ENCODE results near the gene ADCK1. TPM values are rescaled to one million over a fixed set of nuclear protein-coding genes. Genes with fewer than 3 reads are reported as not detected.
A peak's percentile ranks its signal among the peaks of the same experiment; 100 is the strongest.

Gene ADCK1
- total RNA-seq, 2 donors from 2014 or later, result 2.6 to 26.4 TPM

DNA sequence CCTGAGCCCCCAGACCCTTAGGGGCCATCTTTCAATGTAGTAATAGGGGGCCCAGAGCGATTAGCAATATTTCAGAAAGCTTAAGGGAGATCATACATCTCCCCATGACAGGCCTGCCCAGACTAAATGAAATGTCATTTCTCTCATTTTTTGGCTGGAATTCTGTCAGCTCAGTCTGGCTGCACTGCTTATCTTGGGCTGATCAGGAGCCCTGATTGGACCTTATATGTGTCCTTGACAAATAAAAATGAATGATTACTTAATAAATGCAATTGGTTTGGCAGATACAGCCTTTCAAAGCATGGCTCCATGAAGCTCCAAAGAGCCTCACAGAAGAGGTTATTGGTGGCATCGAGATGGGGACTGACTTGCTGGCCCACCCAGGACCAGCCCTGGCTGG is 121.9 kb downstream of the ADCK1 start:
- Histone ChIP-seq H3K4me3 (no peak overlapping the region), H3K27ac (no peak overlapping the region), H3K4me1 (no peaks in the 10 kb centered on the region), H3K36me3 (replicated peaks in 1 of 2; ENCODE audit: insufficient read depth in 1 of 2, low read depth in 2 of 2) (no peaks in the 10 kb centered on the region), H3K9me3 (no peaks in the 10 kb centered on the region), H3K27me3 (no peaks in the 10 kb centered on the region)
- ATAC-seq (no peak), DNase-seq (no peak)
- no peak for TF ChIP-seq POLR2A (IDR thresholded peaks at IDR 0.05)
- TF ChIP-seq, protein P1, sequence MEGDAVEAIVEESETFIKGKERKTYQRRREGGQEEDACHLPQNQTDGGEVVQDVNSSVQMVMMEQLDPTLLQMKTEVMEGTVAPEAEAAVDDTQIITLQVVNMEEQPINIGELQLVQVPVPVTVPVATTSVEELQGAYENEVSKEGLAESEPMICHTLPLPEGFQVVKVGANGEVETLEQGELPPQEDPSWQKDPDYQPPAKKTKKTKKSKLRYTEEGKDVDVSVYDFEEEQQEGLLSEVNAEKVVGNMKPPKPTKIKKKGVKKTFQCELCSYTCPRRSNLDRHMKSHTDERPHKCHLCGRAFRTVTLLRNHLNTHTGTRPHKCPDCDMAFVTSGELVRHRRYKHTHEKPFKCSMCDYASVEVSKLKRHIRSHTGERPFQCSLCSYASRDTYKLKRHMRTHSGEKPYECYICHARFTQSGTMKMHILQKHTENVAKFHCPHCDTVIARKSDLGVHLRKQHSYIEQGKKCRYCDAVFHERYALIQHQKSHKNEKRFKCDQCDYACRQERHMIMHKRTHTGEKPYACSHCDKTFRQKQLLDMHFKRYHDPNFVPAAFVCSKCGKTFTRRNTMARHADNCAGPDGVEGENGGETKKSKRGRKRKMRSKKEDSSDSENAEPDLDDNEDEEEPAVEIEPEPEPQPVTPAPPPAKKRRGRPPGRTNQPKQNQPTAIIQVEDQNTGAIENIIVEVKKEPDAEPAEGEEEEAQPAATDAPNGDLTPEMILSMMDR (IDR thresholded peaks at IDR 0.05), result no peak
- intact Hi-C loops (cut with DNase I), result no loop called here
- WGBS, 2 donors, result 82 to 85% methylated on average over 2 of the region's 2 CpGs

DNA sequence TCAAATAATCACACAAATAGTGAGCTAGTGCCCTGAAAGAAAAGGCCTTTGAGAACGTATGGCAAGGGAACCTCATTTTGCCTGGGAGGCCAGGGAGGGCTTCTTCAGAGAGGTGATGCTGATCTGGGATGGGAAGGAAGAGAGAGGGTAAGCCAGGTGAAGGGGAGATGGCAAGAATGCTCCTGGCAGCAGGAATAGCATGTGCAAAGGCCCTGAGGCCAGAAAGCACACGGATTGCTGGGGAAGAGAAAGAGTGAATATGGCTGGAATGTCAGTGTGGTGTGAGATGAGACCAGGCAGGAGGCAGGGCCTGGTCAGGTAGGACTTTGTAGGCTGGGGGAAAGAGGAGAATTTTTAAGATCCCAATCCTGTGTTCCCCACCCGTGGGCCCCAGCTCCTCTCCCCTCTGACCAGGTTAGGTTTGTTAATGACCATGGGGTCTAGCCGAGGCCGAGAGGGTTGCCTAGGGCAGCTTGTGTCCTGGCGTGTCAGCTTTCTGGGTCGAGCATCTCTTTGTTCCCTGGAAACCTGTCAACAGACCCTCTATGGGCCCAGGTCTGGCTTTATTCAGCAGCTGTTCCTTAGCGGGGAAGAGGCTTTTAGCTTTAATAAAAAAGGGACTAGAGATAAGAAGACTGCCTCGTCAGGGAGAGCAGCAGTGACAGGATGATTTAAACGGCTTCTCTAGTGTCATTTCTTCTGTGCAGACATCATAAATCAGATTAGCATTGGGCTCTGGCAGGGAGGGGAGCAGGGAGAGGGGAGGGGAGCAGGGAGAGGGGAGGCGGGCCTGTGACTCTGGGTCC is 123.4 kb downstream of the ADCK1 start:
- ATAC-seq, result no peak
- Histone ChIP-seq H3K27ac (no peak overlapping the region), H3K9me3 (no peaks in the 10 kb centered on the region), H3K27me3 (no peaks in the 10 kb centered on the region), H3K4me1 (no peaks in the 10 kb centered on the region), H3K36me3 (replicated peaks in 1 of 2; ENCODE audit: insufficient read depth in 1 of 2, low read depth in 2 of 2) (no peaks in the 10 kb centered on the region), H3K4me3 (no peak overlapping the region)
- WGBS, 2 donors, result 87 to 93% methylated on average over 11 of the region's 11 CpGs
- peak in 1 of 4 donors; percentile 3 for DNase-seq
- intact Hi-C loops (cut with DNase I), result no loop called here
- TF ChIP-seq POLR2A (IDR thresholded peaks at IDR 0.05), result no peak
- TF ChIP-seq, protein P1 (IDR thresholded peaks at IDR 0.05), result no peak

DNA sequence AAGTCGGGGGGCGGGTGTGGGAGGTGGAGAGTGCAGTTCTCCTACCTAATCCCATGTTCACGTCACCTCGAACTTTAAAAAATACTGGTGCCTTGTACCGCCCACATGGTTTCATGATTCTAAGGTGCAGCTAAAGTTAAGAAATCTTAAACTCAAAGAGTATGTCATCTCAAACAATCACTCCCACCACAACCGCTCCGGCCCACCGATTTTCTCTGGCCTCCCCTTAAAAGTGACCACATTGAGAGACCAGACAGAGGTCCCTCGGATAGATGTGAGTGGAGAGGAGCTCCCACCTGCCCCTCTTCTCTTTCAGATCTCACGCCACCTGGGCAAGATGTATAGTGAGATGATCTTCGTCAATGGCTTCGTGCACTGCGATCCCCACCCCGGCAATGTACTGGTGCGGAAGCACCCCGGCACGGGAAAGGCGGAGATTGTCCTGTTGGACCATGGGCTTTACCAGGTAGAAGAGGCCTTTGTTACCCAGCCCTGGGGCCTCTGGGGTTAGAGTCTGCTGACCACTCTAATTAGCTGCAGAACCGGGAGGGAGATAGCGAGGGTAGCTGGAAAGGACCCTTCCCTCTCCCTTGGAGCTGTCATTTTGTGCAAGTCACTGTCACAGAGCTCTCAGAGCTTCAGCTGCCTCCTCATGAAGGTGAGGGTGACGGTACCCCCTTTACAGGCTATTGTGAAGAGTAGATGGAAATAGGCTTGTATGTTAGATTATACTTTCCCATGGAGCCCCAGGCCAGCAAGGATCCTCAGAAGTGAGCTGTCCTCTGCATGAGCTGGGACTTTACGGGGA is 124.4 kb downstream of the ADCK1 start:
- 94% methylated on average over 21 to 22 of the region's 22 CpGs for WGBS, 2 donors
- no peak for DNase-seq
- Histone ChIP-seq H3K36me3 (replicated peaks in 1 of 2; ENCODE audit: insufficient read depth in 1 of 2, low read depth in 2 of 2) (no peaks in the 10 kb centered on the region), H3K9me3 (no peaks in the 10 kb centered on the region), H3K27ac (no peak overlapping the region), H3K27me3 (no peaks in the 10 kb centered on the region), H3K4me3 (no peak overlapping the region), H3K4me1 (no peaks in the 10 kb centered on the region)
- no peak for ATAC-seq
- TF ChIP-seq POLR2A (IDR thresholded peaks at IDR 0.05), result no peak
- TF ChIP-seq, protein P1 (IDR thresholded peaks at IDR 0.05), result no peak
- intact Hi-C loops (cut with DNase I), result no loop called here

DNA sequence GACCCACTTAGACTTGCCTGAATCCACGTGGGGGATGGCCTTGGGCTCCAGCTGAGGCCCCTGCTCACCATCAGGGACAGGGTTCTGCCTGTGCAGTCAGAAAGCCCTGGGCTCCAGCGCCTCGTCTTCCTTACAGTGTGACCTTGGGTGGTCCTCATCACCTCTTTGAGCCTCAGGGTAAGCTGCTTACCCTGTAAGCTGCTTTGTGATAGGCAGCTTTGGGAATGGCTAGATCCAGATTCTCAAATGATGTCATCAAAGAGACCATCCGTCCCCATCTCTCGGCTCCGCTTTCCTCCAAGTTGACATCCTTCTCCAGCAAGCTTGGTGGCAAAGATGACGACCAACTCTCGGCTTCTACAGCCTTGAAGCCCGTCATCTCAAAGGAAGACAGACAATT is 127.0 kb downstream of the ADCK1 start:
- Histone ChIP-seq H3K27ac (no peak overlapping the region), H3K36me3 (replicated peaks in 1 of 2; ENCODE audit: insufficient read depth in 1 of 2, low read depth in 2 of 2) (no peaks in the 10 kb centered on the region), H3K4me3 (no peak overlapping the region), H3K9me3 (no peaks in the 10 kb centered on the region), H3K27me3 (no peaks in the 10 kb centered on the region), H3K4me1 (no peaks in the 10 kb centered on the region)
- ATAC-seq (no peak), DNase-seq (no peak)
- intact Hi-C loops (cut with DNase I), result no loop called here
- 87 to 93% methylated on average over 6 to 9 of the region's 9 CpGs for WGBS, 2 donors
- TF ChIP-seq POLR2A (IDR thresholded peaks at IDR 0.05), result no peak
- TF ChIP-seq, protein P1 (IDR thresholded peaks at IDR 0.05), result no peak
